ENCODE data around the gene G6PC3. TPM values are rescaled to one million over a fixed set of nuclear protein-coding genes. Genes with fewer than 3 reads are reported as not detected.

Gene G6PC3
- total and polyA plus RNA-seq, 4 donors, result 6.7 to 15.1 (median 8.3) TPM

DNA sequence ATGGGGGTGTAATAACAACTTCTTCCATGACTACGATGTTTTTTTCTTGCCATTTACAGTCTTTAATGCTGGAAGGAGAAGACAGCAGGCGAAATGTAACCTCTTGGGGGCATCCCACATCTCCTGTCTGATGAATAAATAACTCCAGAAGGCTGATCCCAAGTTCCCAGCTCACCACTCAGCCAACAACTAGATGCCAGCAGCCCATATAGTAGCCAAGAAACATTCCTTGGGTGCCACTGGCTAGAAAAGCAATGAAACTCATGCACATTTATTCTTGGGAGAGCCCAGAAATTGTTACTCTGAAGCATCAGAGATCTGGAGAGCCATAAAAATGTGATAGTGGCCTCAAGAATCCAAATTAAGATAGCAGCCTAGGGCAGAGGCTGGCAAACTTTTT, 33.1 kb upstream of the G6PC3 start:
- peaks cover 0 to 21% (median 13%) of the 10 kb centered on the region in 4 donors for H3K4me1 ChIP-seq (ENCODE audit: control insufficient read depth in 4 of 4, insufficient read depth in 4 of 4, low read length in 3 of 4)
- no peak overlapping the region for H3K27ac ChIP-seq (ENCODE audit: low read depth in 1 of 2, low read length in 2 of 2)
- no peak overlapping the region for H3K4me3 ChIP-seq (ENCODE audit: low read depth in 1 of 3, low read length in 3 of 3)
- DNase-seq (ENCODE audit: low spot score), result no peak
- H3K9me3 ChIP-seq (ENCODE audit: control insufficient read depth in 4 of 4, low read length in 3 of 4), result no peaks in the 10 kb centered on the region
- no peaks in the 10 kb centered on the region for H3K27me3 ChIP-seq (ENCODE audit: control insufficient read depth in 4 of 4, insufficient read depth in 4 of 4, low read length in 3 of 4)
- H3K36me3 ChIP-seq (ENCODE audit: control insufficient read depth in 4 of 4, insufficient read depth in 3 of 4, low read depth in 1 of 4, low read length in 3 of 4), result peaks cover 0 to 30% (median 20%) of the 10 kb centered on the region in 4 donors
- no peak overlapping the region for H3K9ac ChIP-seq (ENCODE audit: low read depth in 1 of 2, low read length in 2 of 2)
- TF ChIP-seq HNF4A (conservative IDR thresholded peaks at IDR 0.05), result no peak
- no peak for TF ChIP-seq FOXA1 (IDR thresholded peaks at IDR 0.05)
- TF ChIP-seq, protein P1, sequence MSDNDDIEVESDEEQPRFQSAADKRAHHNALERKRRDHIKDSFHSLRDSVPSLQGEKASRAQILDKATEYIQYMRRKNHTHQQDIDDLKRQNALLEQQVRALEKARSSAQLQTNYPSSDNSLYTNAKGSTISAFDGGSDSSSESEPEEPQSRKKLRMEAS (IDR thresholded peaks at IDR 0.05), result no peak
- TF ChIP-seq RXRA (IDR thresholded peaks at IDR 0.05), result no peak
- TF ChIP-seq, protein P2, sequence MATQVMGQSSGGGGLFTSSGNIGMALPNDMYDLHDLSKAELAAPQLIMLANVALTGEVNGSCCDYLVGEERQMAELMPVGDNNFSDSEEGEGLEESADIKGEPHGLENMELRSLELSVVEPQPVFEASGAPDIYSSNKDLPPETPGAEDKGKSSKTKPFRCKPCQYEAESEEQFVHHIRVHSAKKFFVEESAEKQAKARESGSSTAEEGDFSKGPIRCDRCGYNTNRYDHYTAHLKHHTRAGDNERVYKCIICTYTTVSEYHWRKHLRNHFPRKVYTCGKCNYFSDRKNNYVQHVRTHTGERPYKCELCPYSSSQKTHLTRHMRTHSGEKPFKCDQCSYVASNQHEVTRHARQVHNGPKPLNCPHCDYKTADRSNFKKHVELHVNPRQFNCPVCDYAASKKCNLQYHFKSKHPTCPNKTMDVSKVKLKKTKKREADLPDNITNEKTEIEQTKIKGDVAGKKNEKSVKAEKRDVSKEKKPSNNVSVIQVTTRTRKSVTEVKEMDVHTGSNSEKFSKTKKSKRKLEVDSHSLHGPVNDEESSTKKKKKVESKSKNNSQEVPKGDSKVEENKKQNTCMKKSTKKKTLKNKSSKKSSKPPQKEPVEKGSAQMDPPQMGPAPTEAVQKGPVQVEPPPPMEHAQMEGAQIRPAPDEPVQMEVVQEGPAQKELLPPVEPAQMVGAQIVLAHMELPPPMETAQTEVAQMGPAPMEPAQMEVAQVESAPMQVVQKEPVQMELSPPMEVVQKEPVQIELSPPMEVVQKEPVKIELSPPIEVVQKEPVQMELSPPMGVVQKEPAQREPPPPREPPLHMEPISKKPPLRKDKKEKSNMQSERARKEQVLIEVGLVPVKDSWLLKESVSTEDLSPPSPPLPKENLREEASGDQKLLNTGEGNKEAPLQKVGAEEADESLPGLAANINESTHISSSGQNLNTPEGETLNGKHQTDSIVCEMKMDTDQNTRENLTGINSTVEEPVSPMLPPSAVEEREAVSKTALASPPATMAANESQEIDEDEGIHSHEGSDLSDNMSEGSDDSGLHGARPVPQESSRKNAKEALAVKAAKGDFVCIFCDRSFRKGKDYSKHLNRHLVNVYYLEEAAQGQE (IDR thresholded peaks at IDR 0.05), result no peak
- TF ChIP-seq RAD21 (IDR thresholded peaks at IDR 0.05), result no peak
- no peak for TF ChIP-seq JUND (IDR thresholded peaks at IDR 0.05)
- no peak for TF ChIP-seq NR2F2 (IDR thresholded peaks at IDR 0.05)
- TF ChIP-seq, protein P3, sequence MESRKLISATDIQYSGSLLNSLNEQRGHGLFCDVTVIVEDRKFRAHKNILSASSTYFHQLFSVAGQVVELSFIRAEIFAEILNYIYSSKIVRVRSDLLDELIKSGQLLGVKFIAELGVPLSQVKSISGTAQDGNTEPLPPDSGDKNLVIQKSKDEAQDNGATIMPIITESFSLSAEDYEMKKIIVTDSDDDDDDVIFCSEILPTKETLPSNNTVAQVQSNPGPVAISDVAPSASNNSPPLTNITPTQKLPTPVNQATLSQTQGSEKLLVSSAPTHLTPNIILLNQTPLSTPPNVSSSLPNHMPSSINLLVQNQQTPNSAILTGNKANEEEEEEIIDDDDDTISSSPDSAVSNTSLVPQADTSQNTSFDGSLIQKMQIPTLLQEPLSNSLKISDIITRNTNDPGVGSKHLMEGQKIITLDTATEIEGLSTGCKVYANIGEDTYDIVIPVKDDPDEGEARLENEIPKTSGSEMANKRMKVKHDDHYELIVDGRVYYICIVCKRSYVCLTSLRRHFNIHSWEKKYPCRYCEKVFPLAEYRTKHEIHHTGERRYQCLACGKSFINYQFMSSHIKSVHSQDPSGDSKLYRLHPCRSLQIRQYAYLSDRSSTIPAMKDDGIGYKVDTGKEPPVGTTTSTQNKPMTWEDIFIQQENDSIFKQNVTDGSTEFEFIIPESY (IDR thresholded peaks at IDR 0.05), result no peak
- TF ChIP-seq GABPA (IDR thresholded peaks at IDR 0.05 in 1 of 2, conservative IDR thresholded peaks at IDR 0.05 in 1 of 2), result no peak
- TF ChIP-seq, protein P4, sequence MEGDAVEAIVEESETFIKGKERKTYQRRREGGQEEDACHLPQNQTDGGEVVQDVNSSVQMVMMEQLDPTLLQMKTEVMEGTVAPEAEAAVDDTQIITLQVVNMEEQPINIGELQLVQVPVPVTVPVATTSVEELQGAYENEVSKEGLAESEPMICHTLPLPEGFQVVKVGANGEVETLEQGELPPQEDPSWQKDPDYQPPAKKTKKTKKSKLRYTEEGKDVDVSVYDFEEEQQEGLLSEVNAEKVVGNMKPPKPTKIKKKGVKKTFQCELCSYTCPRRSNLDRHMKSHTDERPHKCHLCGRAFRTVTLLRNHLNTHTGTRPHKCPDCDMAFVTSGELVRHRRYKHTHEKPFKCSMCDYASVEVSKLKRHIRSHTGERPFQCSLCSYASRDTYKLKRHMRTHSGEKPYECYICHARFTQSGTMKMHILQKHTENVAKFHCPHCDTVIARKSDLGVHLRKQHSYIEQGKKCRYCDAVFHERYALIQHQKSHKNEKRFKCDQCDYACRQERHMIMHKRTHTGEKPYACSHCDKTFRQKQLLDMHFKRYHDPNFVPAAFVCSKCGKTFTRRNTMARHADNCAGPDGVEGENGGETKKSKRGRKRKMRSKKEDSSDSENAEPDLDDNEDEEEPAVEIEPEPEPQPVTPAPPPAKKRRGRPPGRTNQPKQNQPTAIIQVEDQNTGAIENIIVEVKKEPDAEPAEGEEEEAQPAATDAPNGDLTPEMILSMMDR (IDR thresholded peaks at IDR 0.05; ENCODE audit: low read depth, low read length, missing input control), result no peak
- no peak for TF ChIP-seq HNF4G (IDR thresholded peaks at IDR 0.05)
- TF ChIP-seq SP1 (IDR thresholded peaks at IDR 0.05), result no peak
- TF ChIP-seq, protein P5, sequence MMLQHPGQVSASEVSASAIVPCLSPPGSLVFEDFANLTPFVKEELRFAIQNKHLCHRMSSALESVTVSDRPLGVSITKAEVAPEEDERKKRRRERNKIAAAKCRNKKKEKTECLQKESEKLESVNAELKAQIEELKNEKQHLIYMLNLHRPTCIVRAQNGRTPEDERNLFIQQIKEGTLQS (IDR thresholded peaks at IDR 0.05), result no peak
- no peak for TF ChIP-seq TAF1 (conservative IDR thresholded peaks at IDR 0.05)
- 97% methylated on average over 2 of the region's 2 CpGs for WGBS

DNA sequence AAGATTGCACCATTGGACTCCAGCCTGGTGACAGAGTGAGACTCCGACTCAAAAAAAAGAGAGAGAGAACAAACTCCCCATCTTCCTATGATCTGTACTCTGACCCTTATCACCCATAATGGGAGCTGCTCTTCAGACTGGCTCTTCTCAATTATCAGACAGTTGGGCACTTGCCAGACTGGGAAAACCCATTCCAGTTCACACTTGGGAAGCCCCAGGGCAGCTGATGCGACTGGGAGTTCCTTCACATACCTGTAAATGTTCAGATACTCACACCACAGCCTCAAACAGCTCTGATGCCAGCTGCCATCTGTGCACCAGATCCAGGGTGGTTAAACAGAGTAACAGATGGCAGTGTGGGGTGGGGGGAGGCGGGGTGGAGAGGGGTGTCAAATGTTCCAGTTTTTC, 31.9 kb upstream of the G6PC3 start:
- 50% methylated on average over 3 of the region's 3 CpGs for WGBS
- DNase-seq (ENCODE audit: low spot score), result no peak

More for the DNA sequence above, 31.9 kb upstream of the G6PC3 start:
- no peak overlapping the region for H3K4me3 ChIP-seq (ENCODE audit: low read depth in 1 of 3, low read length in 3 of 3)
- H3K9me3 ChIP-seq (ENCODE audit: control insufficient read depth in 4 of 4, low read length in 3 of 4), result no peaks in the 10 kb centered on the region
- H3K27ac ChIP-seq (ENCODE audit: low read depth in 1 of 2, low read length in 2 of 2), result peak overlapping the region in 1 of 2 donors; percentile 20
- H3K27me3 ChIP-seq (ENCODE audit: control insufficient read depth in 4 of 4, insufficient read depth in 4 of 4, low read length in 3 of 4), result no peaks in the 10 kb centered on the region
- H3K36me3 ChIP-seq (ENCODE audit: control insufficient read depth in 4 of 4, insufficient read depth in 3 of 4, low read depth in 1 of 4, low read length in 3 of 4), result peaks cover 0 to 23% (median 17%) of the 10 kb centered on the region in 4 donors
- no peak overlapping the region for H3K9ac ChIP-seq (ENCODE audit: low read depth in 1 of 2, low read length in 2 of 2)
- H3K4me1 ChIP-seq (ENCODE audit: control insufficient read depth in 4 of 4, insufficient read depth in 4 of 4, low read length in 3 of 4), result peaks cover 0 to 21% (median 13%) of the 10 kb centered on the region in 4 donors
- TF ChIP-seq HNF4A (conservative IDR thresholded peaks at IDR 0.05) (peak; percentile 66 to 70), EGR1 (IDR thresholded peaks at IDR 0.05; ENCODE audit: low read depth in 2 of 2) (no peak), RXRA (IDR thresholded peaks at IDR 0.05) (peak in 1 of 2 donors; percentile 19), JUND (IDR thresholded peaks at IDR 0.05) (peak in 1 of 2 donors; percentile 23), RAD21 (IDR thresholded peaks at IDR 0.05) (no peak), SP1 (IDR thresholded peaks at IDR 0.05) (no peak), HNF4G (IDR thresholded peaks at IDR 0.05) (no peak)
- TF ChIP-seq, protein P1 (IDR thresholded peaks at IDR 0.05), result no peak
- TF ChIP-seq, protein P2 (IDR thresholded peaks at IDR 0.05), result no peak

All from liver (tissue), 9 donors.